HL-60/S4 treated with retinoic acid at 250 ng/mL for 4 days and 3 days (cell line): ENCODE measurements around the gene GRIN3A.
"Not testable (repeated sequence)": the region's sequence is repeated elsewhere in the genome, so short reads cannot be mapped to it uniquely, and the experiment has no call there.

ENCODE experiments used
- in situ Hi-C: fragments of 300-500 bp; cut with MboI; formaldehyde crosslinking; loops from 2 replicates; pipeline ENCODE4 v1.7.0; 2022; ENCODE audit warnings: low sequenced_read_pairs

The GRIN3A gene

DNA sequence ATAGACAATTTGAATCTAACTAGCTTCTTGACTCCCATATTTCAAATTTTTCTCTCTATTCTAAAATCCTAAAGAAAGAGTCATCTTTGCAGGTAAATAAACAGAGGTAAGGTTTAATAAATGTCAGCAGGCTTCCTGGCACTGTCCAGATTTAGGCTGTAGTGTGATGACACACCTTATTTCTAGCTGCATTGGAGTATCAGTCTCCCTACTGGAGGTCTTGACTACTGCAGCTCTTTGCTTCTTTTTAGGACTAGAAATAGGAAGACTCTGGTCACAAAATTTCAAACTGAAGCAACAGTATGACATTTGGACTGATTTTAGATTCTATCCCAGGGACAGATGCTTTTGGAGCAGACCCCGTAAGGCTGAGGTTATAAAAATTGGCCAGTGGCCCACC lies 103.0 kb downstream of the GRIN3A start:
- in situ Hi-C loops = no loop called here

DNA sequence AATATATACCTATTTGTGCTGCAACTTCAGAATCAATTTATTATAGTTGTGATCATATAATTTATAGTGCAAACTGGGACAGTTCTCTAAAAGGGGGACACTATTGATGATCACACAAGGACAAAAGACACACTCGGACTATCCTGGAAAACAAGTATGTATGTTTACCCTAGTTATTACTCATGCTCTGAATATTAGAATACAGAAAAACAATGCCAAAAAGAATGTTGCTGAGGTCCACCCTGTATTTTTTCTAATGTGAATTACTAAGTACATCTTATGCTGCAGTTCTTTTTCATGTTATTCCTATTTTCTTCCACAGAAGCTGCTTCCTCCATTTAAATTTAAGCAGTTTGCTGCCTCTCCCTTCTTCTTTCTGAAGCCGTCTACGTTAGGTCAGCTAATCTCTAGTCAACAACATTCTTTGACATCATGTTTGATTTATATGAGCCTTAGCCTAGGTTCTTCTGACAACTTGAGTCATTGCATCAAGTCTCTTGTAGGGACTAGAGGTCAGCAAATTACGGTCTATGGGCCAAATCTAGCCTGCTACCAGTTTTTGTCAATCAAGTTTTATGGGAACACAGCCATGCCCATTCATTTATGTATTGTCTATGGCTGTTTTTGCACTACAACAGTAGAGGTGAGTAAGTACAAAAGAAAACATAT lies 103.6 kb downstream of the GRIN3A start:
- in situ Hi-C loops = no loop called here

DNA sequence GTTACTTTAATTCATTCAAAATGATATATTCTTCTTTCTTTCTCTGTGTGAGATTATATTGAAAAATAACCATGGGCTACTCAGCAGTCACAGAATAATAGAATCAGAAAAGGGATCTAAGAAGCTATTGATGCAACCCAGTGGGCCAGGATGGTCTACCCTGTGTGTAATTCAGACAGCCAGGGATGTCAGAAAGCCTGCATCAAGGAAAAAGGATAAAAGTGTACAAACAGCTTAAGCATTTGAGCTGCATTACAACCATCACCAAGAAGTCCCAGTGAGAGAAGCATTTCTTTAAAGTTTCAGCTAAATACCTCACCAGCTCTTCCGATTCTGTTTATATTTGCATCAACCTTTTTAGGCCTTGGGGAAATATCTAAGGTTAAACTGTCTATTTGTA lies 105.8 kb downstream of the GRIN3A start:
- in situ Hi-C loops = no loop called here

DNA sequence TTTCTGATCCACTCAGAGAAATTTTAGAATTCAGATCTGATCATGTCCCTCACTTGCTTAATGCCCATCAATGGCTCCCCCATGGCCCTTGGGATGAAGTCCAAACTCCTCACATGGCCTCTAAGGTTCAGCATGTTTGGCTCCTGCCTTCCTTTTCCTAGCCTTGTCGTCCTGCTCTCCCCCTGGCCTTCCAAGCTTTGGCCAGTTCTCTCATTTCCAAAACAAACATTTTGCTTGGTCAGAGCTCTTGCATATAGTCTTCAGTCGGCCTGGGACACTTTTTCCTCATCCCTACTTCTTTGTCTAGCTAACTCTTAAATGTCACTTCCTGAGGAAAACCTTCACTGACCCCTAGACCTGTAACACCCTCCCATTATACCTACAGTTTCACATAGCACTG lies 106.6 kb downstream of the GRIN3A start:
- in situ Hi-C loops = no loop called here

DNA sequence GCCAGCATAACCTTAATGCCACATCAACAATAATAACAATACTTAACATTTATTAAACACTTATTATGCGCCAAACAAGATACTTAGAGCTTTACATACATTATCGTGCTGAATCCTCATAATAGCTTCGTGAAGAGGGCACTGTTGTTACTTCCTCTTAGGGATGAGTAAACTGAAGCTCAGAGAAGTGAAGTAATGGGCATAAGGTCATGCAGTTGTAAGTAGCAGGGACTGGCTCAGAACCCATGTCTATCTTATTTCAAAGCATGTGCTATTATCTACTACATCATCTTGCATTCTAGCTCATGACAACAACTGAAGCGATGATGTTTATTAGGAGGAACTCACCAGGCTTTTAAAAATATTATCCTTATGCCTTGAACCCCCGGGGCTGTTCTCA lies 108.8 kb downstream of the GRIN3A start:
- in situ Hi-C loops = no loop called here

DNA sequence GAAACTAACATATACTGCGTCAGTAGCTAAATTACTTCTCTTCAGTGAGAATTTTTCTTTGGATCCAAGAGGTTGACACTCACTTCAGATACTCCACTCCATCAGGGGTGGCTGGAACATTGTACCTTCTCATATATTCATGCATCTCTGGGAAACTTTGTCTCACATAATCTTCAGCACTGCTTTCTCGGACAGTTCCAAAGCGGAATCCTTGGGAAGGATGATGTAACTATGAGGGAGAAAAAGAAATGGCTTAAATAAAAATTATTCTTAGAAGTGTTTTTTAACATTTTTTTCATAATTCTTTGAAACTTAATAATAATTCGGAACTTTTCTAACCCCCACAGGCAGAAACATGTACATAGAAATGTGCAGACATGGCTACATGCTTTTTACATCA lies 110.3 kb downstream of the GRIN3A start:
- in situ Hi-C loops = no loop called here

DNA sequence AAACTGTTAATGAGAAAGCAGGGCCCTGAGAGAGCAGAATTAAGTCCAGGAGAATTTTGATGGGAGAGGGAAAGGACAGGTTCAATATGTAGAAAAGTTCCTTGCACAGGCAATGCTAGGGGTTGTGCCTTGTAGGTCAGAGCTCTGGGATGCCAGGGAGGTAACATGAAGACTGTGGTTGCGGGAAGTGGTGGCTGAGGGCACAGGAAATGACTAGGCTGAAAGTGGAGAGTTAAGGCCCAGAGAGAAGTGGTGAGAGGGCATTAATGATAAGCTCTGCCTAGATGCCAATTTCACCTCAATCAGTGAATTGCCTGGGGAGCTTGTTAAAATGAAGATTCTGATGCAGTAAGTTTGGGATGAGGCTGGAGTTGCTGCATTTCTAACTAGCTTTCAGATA lies 112.2 kb downstream of the GRIN3A start:
- in situ Hi-C loops = no loop called here

DNA sequence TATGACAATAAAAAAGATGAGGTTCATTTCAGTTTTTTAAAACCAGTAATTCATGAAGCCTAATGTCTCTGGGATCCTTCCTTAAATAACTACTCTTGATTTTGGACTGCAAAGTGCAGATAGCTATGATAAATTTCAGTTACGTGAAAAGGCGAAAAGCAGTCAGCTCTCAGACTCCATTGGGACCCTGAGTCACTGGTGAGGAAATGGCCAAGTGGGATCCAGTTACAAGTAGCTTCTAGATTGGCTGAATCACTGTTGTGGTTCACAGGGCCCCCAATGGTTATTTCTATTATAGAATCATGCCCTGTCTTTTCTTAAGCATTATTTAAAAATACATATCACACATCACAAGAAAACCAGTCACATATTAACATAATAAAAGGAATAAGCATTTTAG lies 112.6 kb downstream of the GRIN3A start:
- in situ Hi-C loops = no loop called here

DNA sequence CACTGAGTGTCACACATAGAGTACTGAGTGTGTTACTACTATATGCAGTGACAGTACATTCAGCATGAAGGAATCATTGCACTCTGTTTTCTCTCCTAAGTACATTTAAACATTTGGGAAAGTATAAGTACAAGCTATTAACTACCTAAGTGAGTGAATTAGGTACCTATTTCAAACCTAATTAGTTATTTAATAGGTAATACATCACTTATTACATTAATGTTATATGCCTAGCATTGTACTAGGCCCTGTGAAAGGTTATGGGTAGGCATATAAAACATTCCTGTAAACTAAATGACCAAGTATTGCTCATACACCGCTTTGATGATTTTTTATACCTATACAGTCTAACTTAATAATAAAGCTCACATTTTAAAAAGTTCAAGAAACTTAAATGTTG lies 118.0 kb downstream of the GRIN3A start:
- in situ Hi-C loops = no loop called here

DNA sequence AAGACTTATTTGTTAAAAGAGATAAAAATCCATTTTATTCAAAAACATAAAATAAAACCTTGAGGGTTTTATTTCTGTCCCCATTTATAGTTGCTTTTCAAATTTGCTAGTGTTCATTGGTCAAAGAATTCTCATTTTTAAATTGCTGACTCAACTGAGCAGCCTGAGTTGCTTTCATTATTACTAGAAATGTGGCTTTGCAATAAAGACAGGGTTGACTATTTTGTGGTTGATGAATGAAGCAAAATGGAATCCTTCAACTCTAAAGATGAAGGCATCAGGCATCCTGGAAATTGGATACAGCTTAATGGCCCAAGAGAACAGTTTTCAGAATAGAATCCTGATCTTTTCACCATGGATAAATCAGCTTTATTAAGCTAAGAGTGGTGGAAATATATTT lies 119.7 kb downstream of the GRIN3A start:
- in situ Hi-C loops = no loop called here

DNA sequence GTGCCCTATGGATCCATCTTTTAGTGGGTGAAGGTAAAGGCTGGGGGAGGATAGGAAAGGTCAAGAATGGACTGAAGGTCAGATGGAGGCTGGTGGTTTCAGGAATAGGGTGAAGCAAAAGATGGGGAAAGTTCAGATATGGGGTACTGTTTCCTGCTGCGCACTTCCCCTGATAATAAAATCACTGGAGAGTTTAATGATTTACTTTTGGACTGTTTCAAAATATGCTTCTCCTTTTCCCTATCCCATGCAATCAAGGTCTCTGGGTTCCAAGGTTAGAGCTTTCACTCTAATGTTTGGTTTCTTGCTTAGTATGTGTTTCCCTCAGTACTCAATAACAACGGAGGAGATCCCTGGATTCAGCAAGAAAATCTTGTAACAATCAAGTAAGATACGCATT lies 132.9 kb downstream of the GRIN3A start:
- in situ Hi-C loops = no loop called here

DNA sequence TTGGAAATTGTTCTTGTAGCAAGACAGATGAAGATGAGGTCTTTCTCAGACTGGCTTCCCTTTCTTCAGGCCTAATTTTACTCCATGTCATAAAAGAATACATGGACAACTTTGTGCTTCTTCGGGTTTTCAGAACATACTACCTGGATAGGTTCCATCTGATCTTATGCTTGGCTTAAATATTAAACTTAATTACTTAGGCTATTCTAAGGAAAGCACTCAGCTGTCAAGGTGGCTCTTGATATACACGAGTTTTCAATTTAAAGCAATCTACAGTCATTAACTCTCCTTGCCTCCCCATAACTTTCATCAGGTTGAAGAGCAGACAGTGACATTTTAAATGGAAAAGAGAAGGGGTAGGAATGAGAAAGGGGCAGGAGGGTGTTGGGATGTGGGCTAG lies 134.2 kb downstream of the GRIN3A start:
- in situ Hi-C loops = no loop called here

DNA sequence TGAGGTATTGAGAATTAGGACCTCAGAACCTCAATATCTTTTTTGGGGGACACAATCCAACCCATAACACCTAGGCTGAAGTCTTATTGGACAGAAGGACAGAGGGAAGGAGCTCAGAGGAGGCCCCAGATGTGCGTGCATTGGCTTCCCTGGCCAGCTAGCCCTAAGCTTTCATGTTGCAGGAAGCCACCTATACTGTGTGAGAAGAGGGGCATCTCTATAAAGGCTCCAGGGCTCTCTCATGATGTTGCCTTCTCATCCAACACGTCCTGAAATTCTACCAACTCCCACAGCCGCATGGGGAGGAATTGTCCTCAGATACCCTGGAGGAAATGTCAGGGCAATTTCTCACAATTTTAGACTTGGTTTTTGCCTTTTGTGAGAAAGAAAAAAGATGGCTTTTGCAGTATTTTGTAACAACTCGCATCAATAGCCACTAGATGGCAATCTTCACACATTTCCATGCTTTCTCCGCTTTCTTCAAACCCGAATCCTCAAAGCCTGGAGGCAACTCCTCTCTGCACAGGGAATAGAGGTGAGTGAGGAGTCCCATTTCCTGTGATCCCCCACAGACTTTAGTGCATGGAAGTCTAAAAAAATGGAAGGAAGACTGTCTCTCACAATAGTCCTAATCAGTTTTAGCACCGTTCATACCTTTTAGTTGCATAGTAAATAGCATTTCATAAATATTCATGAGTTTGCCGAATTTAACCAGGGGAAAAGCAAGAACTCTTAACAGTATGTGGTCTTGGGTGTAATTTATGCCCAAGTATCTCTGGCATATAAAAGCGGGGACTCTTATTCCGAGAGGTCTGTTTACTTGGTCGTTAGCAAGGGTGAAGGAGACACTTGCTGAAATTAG lies 136.3 kb downstream of the GRIN3A start:
- in situ Hi-C loops = no loop called here

DNA sequence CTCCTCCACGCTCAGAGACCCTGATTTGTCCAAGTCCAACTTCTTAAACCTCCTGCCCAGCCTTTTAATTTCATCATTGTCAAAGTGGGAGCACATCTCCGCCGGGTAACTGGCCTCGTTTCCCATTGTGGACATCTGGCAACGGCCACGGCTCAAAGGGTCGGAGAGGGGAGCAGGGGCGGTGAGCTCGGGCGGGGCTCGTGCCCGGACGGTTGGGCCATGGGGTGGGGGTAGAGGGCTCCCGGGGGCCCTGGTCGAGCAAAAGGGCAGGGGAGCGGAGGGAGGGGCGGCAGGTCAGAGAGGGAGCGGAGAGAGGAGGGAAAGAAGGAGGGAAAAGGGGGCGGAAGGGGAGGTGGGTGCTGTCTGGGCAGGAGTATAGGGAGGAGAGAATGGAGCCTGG lies 143.7 kb downstream of the GRIN3A start, which contains the start of gene PPP3R2:
TSS of gene PPP3R2 (minus strand) at position 174 of the 400 bp plus-strand sequence. CDS start at position 126, 48 bp downstream.
- in situ Hi-C loops = no loop called here

DNA sequence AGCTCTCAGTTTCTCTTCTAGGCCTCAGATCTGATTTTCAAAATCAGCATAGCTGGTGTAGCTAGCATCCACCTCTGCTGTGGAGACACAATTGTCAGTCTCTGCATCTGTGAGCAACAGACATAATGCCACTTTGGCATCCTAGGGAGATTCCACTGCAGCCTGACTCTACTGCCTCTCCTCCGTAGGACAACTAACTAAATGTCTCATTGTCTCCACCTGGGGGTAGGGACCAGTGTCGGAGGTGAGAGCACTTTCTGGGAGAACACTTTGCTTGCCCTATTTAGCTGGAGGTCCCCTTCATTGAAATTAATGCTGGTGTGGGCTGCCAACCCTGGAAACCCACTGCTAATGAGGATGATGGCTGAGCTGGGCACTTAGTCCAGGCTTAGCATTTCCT lies 145.1 kb downstream of the GRIN3A start:
- in situ Hi-C loops = no loop called here

DNA sequence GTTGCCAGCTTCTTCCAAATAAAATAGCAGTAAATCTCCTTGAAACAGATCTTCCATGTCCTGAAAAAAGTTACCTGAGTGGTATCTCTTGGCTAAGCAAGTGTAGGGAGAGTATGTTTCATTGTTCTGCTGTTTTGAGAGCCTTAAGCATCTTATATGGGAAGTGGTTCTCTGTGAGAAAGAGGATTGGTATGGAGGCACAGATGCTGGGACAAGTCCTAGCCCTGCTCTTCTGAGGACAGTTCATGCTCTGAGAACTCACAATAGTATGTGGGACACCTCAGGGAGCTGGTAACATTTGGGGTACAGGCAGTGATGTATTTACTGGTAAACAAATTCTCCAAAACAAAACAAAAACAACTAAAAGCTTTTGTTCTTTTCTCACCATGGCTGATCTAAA lies 145.7 kb downstream of the GRIN3A start:
- in situ Hi-C loops = no loop called here

DNA sequence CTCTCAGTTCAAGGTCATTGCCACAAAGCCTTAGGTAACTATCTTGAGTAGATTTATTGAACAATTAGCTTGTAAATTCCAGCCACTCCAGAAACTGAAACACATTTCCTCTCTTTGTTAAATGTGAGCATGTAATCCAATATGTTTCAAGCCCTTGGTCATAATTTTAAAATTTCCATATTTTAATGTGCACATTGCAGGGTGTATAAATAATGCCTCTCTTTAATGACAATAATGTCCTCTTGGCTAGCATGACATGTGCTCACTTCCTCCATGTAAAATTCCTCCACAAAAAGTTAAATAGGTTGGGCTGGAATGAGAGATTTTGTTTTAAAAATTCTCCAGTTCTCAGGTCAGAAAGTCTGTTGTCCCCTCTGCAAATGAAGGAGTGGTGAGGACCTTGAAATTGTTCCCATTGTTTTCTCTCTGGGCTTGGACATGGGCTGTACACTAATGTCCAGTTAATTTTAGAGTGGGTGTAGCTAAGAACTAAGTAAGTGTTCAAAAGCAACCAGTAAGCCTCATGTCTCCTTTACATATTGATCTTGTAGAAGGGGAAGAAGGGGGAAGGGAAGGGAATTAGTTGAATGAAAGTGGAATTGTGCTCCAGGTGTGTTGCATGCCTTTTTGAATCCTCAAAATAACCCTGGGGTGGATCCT lies 146.5 kb downstream of the GRIN3A start:
- in situ Hi-C loops = no loop called here

DNA sequence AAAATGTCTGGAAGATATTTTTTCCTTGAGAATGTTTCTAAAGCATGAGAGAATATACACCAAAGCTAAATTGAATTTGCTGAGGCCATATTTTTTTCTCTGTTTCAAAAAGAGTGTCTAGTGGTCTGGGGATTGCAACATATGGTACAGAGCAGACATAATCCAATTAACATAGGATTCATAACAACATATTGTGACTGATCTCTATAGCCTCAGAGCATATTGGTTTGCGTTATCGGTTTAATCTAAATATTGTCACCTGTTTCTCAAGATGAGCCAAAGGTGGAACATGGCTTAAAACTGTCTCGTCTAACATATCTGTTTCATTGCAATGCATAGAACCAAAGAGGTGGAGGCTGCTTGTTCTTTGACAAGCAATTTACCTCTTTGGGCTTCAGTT lies 147.5 kb downstream of the GRIN3A start:
- in situ Hi-C loops = no loop called here

DNA sequence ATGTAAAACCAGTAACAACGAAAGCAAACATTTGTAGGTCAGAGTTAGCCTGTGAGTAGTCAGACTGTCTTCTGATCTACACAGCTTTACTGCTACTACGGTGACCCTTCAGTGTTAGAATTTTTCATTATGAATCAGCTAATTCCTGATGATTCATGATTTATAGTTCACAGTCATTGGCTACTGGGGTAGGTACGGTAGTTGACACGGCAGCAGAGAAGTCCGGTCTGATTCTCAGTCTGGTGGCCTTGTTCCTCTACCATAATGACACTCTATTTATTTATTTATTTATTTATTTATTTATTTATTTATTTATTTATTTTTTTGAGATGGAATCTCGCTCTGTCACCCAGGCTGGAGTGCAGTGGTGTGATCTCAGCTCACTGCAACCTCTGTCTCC lies 148.4 kb downstream of the GRIN3A start:
- in situ Hi-C loops = not testable (repeated sequence)

DNA sequence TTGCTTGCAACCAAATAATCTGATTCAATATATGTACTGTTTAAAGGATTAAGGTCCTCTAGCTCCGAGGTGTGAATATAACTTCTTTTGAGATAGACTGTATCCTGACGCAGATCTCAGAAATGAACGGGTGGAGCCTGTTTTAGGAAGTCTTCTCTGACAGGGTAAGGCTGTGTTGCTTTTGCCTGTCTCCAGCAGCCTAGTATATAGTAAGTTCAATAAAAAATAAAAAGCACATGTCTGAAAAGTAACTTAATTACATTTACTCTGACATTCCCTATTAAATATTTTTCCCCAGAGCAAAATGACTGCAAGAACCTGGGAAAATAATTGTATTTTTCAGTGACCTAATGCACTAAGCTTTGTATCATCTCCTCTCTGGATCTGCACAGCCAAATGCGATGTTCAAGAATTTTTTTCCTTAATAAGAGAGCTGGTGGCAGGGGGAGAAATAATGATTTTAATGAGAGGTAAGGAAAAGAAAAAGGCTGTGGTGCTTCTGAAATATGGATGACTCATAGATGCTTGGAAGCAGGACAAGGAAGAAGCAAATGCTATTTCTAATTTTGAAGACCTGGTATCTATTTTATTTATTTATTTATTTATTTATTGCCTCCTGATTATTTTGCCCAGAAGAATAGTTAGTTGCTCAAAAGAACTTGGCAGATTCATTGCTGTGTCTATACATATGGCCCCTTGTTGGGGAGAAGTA lies 151.0 kb downstream of the GRIN3A start:
- in situ Hi-C loops = no loop called here

DNA sequence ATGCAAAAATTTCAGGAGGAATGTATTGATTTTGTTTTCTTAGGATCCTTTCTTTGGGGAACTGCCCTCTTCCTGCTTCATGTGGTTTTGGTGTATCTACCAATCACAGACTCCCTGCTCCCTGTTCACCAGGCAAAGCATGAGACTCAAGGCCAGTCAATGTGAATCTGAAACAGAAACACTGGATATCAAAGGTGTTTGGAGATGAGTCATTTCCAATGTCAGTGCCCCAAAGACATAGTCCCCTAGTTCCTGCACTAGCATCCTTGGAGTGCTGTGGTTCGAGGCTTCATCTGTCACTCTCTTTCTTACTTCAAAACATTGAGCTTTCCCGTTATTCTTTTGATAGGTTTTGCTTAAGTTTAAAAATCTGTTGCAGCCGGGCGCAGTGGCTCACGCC lies 151.8 kb downstream of the GRIN3A start:
- in situ Hi-C loops = no loop called here
